Brain microvascular endothelial cell (primary cell): ENCODE data around the gene SOX10.

Source experiments
- DNase-seq: peaks from one replicate; pipeline ENCODE4 v3.0.0-alpha.2; 2020
- H3K27ac ChIP-seq: fragments of 250-450 bp; sonication (Bioruptor Pico); 2 replicates; pipeline ENCODE4 v1.5.1; 2020; ENCODE audit warnings: mild to moderate bottlenecking, moderate library complexity
- H3K27me3 ChIP-seq: fragments of 250-450 bp; sonication (Bioruptor Pico); replicated peaks from 2 replicates; pipeline ENCODE4 v1.5.1; 2020; ENCODE audit warnings: mild to moderate bottlenecking
- H3K36me3 ChIP-seq: fragments of 250-450 bp; sonication (Bioruptor Pico); replicated peaks from 2 replicates; pipeline ENCODE4 v1.5.1; 2020; ENCODE audit warnings: mild to moderate bottlenecking
- H3K4me3 ChIP-seq: 2 replicates; pipeline ENCODE4 v1.5.1; 2011; ENCODE audit warnings: low read depth, mild to moderate bottlenecking, control low read depth, low read length, moderate library complexity
- in situ Hi-C: cut with HindIII; loops from 2 replicates; pipeline ENCODE4 v1.10.0; 2017; ENCODE audit warnings: low sequenced_read_pairs, low pct_ligation_motif_present
- TF ChIP-seq, protein P1 (sequence below): IDR thresholded peaks from 2 replicates; pipeline ENCODE4 v1.5.1; 2011; ENCODE audit warnings: low read depth, mild to moderate bottlenecking, moderate library complexity, low read length, control low read depth, inconsistent platforms; ENCODE audit errors: missing control alignments

SOX10 gene

DNA sequence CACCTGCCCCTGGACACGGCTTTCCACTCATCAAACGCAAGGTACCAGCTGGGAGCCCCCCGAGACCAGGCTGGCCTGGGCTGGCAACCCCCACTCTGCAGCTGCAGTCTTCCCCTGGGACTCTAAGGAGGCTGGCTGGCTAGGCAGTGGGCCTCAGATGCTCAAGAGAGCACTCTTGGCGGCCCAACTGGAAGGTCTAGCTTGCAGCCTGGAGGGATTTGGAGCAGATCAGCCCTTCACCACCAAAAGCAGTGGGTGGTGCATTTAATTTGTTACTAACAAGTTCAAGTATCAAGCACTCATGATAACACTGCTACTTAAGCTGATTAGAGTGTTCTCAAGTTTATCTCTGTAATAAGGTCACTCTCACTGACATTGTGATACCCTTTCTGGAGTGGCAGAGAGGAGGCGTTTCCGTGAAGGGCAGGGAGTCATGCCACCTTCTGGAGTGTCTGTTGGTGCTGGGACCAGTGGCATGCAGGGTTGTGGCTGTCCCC is 52.4 kb downstream of the SOX10 start:
- no peak for DNase-seq

DNA sequence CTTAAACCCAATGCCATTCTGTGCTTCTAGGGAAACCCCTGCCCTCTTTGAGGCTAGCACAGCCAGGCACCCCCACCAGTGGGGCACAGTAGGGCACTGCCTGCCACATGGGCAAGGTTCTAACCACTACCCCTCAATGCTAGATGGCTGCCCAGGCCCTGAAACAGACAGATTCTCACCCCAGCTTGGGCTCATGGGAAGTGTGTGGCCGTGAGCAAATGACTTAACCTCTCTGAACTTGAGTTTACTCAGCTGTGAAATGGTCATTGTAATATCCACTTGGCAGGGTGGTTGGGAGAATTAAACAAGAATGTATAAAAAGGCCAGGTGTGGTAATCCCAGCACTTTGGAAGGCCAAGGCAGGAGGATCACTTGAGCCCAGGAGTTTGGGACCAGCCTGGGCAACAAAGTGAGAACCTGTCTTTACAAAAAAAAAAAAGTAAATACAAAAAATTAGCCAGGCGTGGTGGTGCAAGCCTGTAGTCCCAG is 53.4 kb downstream of the SOX10 start:
- TF ChIP-seq, protein P1, sequence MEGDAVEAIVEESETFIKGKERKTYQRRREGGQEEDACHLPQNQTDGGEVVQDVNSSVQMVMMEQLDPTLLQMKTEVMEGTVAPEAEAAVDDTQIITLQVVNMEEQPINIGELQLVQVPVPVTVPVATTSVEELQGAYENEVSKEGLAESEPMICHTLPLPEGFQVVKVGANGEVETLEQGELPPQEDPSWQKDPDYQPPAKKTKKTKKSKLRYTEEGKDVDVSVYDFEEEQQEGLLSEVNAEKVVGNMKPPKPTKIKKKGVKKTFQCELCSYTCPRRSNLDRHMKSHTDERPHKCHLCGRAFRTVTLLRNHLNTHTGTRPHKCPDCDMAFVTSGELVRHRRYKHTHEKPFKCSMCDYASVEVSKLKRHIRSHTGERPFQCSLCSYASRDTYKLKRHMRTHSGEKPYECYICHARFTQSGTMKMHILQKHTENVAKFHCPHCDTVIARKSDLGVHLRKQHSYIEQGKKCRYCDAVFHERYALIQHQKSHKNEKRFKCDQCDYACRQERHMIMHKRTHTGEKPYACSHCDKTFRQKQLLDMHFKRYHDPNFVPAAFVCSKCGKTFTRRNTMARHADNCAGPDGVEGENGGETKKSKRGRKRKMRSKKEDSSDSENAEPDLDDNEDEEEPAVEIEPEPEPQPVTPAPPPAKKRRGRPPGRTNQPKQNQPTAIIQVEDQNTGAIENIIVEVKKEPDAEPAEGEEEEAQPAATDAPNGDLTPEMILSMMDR: no peak
- Histone ChIP-seq H3K36me3 (peaks cover 62% of the 10 kb centered on the region), H3K4me3 (no peak overlapping the region), H3K27ac (no peak overlapping the region), H3K27me3 (no peaks in the 10 kb centered on the region)
- no peak for DNase-seq
- in situ Hi-C loops: no loop called here

More for the DNA sequence above, 52.4 kb downstream of the SOX10 start:
- peaks cover 56% of the 10 kb centered on the region for H3K36me3 ChIP-seq
- H3K4me3 ChIP-seq: no peak overlapping the region
- no peak overlapping the region for H3K27ac ChIP-seq
- TF ChIP-seq, protein P1: no peak
- H3K27me3 ChIP-seq: no peaks in the 10 kb centered on the region
- in situ Hi-C loops: no loop called here

DNA sequence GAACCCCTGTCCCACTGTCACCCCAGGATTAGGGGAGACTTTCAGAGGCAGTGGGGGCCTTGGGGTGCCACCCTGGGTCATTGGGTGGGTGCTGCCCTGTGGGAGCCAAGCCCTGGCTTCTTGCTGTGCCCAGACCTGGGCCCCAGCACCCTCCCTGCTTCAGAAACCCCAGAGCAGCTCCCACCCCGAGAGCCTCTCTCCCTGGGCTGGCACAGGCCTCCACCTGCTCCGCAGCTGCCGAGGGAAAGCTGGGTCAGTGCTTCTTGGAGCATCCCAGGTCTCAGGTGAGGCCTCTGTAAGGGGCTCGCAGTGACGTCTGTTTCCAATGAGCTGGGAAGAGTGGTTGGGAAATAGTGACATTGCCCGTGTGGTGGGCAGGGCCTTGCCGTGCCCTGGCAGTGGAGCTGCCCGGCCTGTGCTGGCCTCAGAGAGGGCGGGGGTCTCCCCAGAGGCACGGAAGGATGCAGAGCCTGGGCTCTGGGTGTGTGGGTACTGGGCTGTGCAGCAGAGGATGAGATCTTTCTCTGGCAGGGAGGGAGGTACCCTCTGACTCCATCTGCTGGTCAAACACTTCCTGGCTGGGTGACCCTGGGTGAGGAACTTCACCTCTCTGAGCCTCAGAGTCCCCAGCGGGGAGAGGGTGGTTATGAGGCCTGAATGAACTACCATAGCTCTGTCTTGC is 53.9 kb downstream of the SOX10 start:
- Histone ChIP-seq H3K27me3 (no peaks in the 10 kb centered on the region), H3K36me3 (peaks cover 68% of the 10 kb centered on the region), H3K27ac (no peak overlapping the region), H3K4me3 (no peak overlapping the region)
- TF ChIP-seq, protein P1: peak; percentile 77
- no peak for DNase-seq
- in situ Hi-C loops: no loop called here

DNA sequence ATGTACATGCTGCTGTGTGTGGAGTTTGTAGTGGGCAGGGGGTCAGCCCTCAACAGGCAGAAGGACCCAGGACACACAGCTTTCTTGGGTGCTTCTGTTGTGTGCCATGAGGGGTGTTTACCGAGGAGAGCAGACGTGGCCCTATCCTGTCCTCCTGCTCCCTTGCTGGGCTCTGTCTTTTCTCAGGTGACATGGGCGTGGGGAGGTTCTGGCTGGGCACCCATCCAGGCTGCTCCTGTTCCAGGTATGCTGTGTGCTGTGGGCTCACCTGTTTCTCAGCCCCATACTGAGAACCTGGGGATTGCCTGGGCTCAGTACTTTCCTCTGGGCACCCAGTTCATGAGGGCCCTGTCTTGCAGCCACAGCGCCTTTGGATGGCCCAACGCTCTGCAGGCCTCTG is 55.0 kb downstream of the SOX10 start:
- no peak overlapping the region for H3K27ac ChIP-seq
- TF ChIP-seq, protein P1: no peak
- no peak for DNase-seq
- H3K36me3 ChIP-seq: peaks cover 75% of the 10 kb centered on the region
- in situ Hi-C loops: no loop called here
- no peaks in the 10 kb centered on the region for H3K27me3 ChIP-seq
- no peak overlapping the region for H3K4me3 ChIP-seq

DNA sequence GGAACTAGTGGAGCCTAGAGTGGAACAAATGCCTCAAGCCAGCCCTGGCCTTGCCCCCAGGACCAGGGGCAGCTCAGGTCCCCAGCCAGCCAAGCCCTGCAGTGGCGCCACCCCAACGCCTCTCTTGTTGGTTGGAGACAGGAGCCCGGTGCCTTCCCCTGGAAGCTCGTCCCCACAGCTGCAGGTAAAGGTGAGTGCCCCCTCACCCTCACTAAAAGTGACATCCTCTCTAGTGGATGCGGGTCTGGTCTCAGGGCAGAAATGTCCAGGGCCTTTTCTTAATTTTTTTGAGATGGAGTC is 56.8 kb downstream of the SOX10 start:
- TF ChIP-seq, protein P1: no peak
- H3K27ac ChIP-seq: no peak overlapping the region
- in situ Hi-C loops: no loop called here
- H3K36me3 ChIP-seq: peaks cover 74% of the 10 kb centered on the region
- DNase-seq: no peak
- H3K4me3 ChIP-seq: no peak overlapping the region
- no peaks in the 10 kb centered on the region for H3K27me3 ChIP-seq
